SHP77 (cell line): ENCODE data around the gene MACF1.
A peak's percentile ranks its signal among the peaks of the same experiment; 100 is the strongest.

Experiments used
- DNase-seq, 2 experiments: peaks; one replicate each; lab custom pipeline; 2025; lab: John Stamatoyannopoulos, UW

MACF1 gene

DNA sequence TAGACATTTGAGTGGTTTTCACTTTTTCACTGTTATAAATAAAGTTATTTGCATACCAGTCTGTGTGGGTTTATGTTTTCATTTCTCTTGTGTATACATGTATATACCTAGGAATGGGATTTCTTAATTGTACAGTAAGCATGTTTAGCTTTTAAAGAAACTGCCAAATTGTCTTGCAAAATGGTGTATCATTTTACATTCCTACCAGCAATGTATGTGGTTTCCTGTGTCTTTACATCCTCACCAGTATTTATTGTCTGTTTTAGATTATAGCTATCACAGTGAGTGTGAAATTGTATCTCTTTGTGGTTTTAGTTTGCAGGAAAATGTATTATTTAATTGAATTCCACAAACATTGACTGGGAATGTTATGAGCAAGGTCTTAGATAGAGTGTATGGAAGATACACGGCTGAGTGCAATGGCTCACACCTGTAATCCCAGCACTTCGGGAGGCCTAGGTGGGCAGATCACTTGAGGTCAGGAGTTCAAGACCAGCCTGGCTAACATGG lies 57.3 kb downstream of the MACF1 start:
- no peak for DNase-seq

DNA sequence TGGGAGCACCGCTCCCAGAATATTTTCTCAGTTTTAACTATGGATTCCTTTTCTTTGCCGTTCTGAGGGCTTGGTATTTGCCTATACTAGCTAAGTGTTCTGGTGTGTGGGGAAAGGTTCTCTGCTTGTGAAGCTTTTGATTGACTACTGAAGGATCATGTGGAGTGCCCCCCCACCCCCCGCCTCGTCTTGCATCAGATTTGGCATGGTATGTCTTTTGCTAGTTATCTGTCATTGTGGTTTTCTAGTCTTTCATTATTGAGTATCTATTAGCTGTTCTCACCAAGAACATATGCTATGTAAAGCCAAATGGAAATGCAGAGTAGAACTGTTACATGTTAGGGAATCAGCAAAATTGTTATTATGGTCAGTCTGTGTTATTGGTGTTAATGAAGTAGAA lies 58.3 kb downstream of the MACF1 start:
- DNase-seq: no peak

DNA sequence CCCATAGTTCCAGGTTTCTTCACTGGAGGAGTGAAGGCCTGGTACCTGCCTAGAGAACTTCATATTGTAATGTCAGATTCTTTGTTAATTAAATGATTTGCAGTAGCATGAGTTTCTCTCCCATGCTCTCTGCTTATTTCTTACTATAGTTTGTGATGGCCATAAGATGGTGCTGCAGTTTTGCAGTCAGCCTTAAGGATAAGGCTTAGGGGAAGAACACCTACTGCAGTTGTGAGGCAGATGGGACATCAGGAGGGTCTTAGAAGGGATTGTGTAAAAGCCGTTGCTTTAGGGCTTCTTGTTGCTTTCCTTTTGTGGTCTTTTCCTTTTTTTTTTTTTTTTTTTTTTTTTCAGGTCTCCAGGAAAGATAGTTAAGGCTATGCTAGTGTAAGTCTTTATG lies 61.8 kb downstream of the MACF1 start:
- no peak for DNase-seq

- DNase-seq: no peak
Measured at GRCh38 chr1:39266792-39267191, 62.3 kb downstream of the MACF1 start.

- DNase-seq: peak; percentile 78 to 83
Measured at GRCh38 chr1:39268112-39268581, 63.7 kb downstream of the MACF1 start.

- DNase-seq: peak in 1 of 2 experiments; percentile 12
Measured at GRCh38 chr1:39268906-39269305, 64.4 kb downstream of the MACF1 start.

- no peak for DNase-seq
Measured at GRCh38 chr1:39269349-39269748, 64.9 kb downstream of the MACF1 start.

DNA sequence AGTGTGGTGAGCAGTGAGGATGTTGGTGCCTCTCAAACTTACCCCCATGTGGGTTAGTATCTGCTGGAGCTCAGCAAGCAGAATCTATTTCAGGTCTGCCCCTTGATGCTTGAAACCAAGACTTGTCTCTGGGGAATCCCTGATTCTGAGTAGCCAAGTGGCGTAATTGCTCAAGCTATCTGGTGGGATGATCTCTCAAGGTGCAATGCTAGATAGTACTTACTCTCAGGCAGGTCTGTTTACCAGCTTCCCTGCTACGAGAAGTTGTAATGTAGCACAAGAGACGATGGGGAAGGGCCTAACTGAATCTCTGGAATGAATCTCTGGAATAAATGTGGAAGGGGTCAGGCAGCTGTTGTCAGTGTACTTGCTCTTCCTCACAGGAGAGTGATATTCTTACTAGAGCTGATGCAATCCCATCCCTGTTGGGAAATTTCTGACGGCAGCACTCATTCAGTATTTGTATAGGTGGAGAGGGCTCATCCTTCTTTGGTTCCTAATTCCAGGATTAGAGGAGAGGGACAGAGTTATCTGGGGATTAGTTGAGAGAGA lies 65.4 kb downstream of the MACF1 start:
- peak; percentile 52 to 56 for DNase-seq

DNA sequence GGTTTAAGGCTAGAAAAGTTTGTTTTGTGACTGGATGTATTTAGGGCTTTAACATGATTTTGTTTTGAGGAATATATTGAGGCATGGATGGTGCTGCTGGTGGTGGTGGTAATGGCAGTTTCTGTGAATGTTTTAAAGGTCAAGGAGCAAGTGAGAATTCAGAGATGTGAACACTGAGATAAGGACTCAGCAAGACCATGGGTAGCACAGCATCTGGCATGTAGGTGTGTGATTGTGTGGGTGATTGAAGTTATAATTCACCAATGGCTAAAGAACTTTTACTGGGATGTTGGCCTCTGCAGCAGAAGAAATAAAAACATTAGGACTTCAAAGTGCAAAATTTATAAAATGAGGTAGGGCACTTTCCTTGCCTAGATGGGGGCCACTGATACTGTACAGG lies 65.9 kb downstream of the MACF1 start:
- DNase-seq: no peak

DNA sequence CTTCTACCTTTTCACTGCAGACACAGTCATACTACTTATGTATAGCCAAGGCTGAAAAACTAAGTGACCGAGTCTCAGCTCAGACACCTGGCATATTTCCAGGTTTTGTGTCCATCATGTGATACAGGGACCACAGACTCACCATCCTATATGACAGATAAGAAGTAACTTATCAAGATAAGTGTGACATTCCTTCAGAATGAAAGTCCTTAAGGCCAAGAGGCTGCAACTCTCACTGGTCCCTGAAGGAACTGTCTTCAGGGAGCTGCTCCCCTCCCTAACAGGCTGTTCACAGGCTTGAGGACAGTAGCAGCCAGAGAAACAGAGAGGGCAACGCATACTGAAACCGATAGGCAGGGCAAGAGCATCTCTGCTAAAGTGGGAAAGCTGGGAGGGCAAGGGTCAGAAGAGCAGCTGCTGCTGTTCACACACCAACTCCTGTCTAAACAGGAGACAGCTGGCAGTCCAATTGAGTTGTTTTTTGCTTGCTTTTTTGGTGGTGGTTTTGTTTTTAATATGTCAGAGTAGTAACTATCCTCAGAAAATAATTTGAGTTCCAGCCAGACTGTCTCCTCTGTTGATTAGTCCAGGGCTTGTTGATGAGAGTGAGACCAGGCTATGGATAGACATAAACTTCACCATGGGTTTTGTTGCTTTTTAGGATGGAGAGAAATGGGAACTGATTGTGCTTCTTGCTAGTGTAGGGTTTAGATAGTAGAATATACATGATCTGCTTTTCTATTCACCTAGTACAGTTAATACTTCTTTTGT lies 67.7 kb downstream of the MACF1 start:
- DNase-seq: peak; percentile 87 to 92

DNA sequence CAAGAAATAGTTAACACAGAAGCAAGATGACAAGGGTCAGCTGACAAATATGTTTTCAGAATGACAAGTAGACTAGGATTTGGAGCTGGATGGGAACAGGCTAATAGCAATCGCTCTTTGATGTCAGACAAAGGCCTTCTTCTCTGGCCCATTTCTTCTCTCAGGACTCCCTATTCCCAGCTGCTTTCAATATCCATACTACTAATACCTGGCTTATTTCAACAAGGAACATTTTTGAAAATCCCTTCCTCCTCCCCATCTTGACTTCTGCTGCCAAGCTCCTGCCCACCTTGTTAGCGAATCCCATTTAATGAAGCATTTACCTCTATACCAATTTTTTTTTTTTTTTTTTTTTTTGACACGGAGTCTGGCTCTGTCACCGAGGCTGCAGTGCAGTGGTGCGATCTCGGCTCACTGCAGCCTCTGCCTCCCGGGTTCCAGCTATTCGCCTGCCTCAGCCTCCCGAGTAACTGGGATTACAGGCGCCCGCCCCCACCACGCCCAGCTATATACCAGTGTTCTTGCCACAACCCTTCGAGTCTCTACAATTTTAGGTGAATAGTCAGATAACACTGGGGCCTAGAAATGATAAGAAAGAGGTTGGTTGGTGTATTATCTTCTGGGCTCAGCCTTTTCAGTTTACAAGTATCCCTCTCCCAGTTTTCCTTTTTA lies 68.4 kb downstream of the MACF1 start:
- peak in 1 of 2 experiments; percentile 7 for DNase-seq

- DNase-seq: no peak
Measured at GRCh38 chr1:39275836-39276507, 71.5 kb downstream of the MACF1 start.

DNA sequence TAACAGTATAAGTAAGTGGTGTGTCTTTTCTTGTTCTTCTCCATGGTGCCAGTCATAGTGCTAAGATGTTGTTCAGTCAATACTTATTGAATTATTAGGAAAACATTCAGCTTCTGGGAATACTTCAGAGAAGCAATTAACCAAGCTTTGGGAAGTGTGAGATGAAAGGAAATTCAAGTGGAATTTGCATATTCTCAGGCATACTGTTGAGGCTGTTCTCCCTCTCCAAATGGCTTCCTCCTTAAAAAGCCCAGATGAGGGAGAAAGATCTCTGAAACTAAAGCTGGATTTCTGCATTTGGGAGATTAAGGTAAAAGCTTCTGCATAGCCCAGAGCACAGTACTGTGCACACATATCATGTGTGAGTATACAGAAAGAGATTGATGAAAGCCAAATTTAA lies 73.4 kb downstream of the MACF1 start:
- no peak for DNase-seq

- no peak for DNase-seq
Measured at GRCh38 chr1:39282537-39283216, 78.2 kb downstream of the MACF1 start.

DNA sequence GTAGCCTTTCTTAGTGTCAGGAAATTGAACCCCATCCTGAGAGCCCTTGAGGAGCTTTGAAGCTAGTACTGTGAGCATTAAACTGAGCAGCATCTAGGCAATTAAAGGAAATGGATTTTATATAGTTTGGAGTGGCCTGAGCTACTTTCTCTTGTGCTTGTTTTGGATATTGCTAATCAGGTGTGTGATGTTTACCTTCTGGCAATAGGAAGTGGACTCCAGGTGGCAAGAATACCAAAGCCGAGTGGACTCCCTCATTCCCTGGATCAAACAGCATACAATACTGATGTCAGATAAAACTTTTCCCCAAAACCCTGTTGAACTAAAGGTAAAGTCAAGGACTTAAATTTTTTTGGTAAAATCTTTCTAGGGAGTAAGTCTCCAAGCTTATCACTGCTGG lies 79.4 kb downstream of the MACF1 start:
- no peak for DNase-seq

- DNase-seq: no peak
Measured at GRCh38 chr1:39287541-39287940, 83.0 kb downstream of the MACF1 start.

DNA sequence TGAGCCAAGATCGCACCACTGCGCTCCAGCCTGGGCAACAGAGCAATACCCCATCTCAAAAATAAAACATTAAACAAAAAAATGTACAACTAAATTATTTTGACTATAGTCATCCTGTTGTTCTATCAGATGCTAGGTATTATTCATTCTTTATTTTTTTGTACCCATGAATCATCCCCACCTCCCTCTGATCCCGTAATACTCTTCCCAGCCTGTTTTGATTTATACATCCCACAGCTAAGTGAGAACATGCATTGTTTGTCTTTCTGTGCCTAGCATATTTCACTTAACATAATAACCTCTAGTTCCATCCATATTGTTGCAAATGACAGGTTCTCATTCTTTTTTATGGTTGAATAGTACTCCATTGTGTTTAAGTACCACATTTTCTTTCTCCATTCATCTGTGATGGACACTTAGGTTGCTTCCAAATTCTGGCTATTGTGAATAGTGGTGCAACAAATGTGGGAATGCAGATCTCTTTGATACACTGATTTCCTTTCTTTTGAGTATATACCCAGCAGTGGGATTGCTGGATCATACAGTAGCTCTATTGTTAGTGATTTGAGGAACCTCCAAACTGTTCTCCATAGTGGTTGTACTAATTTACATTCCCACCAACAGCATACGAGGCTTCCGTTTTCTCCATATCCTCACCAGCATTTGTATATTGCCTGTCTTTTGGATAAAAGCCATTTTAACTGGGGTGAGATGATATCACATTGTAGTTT lies 84.4 kb downstream of the MACF1 start:
- DNase-seq: no peak

- DNase-seq: no peak
Measured at GRCh38 chr1:39292401-39292800, 87.9 kb downstream of the MACF1 start.

GRCh38 chr1:39293375-39294070 lies 89.0 kb downstream of the MACF1 start:
- no peak for DNase-seq

GRCh38 chr1:39294531-39294930 lies 90.0 kb downstream of the MACF1 start:
- no peak for DNase-seq

DNA sequence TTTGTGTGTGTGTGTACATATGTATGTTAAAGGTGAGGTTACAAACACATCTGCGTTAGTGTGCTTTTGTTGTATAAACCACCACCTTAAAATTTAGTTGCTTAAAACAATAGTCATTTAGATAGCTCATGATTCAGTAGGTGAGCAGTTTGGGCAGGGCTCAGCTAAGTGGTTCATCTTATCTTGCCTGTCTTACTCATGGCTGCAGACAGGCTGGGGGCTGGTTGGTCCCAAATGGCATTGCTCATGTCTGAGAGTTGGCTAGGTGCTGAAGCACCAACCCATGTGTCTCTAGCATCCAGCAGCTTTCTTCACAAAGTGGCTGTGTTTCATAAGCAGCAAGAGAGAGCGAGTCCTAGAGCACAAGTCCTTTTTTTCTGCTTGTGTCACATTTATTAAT lies 91.4 kb downstream of the MACF1 start:
- DNase-seq: no peak
